PC-9 (cell line): ENCODE measurements around the gene OR11L1.

Experiments
- CTCF ChIP-seq: fragments of 200-600 bp; sonication (generic); conservative IDR thresholded peaks from 2 replicates; pipeline ENCODE4 v1.6.1; 2017; ENCODE audit warnings: mixed run types, antibody characterized with exemption, mild to moderate bottlenecking, moderate library complexity
- EZH2 ChIP-seq: fragments of 200-600 bp; sonication (generic); IDR thresholded peaks from 2 replicates; pipeline ENCODE4 v1.8.0; 2017; ENCODE audit warnings: antibody characterized with exemption, low read depth

GRCh38 chr1:247855911-247856310, 14.2 kb upstream of the OR11L1 start:
- TF ChIP-seq CTCF (no peak), EZH2 (no peak)
